HepG2 (cell line): ENCODE measurements around the gene ADGRL1. TPM values are rescaled to one million over a fixed set of nuclear protein-coding genes. Genes with fewer than 3 reads are reported as not detected.

Experiments used
- CSRNP1 ChIP-seq: sonication (generic); formaldehyde crosslinking; IDR thresholded peaks from 2 replicates; pipeline ENCODE4 v1.8.1; 2023; ENCODE audit warnings: mild to moderate bottlenecking, missing genetic modification reagents
- FOXO4 ChIP-seq: sonication (generic); formaldehyde crosslinking; conservative IDR thresholded peaks from 2 replicates; pipeline ENCODE4 v1.8.1; 2023; ENCODE audit warnings: missing genetic modification reagents
- GMEB1 ChIP-seq: sonication (generic); formaldehyde crosslinking; IDR thresholded peaks from 2 replicates; pipeline ENCODE4 v1.5.1; 2020; ENCODE audit warnings: missing genetic modification reagents, mild to moderate bottlenecking, borderline replicate concordance
- MTERF4 ChIP-seq: sonication (generic); formaldehyde crosslinking; IDR thresholded peaks from 2 replicates; pipeline ENCODE4 v1.8.0; 2023; ENCODE audit warnings: mild to moderate bottlenecking, missing genetic modification reagents
- PITX1 ChIP-seq: sonication (generic); formaldehyde crosslinking; IDR thresholded peaks from 2 replicates; pipeline ENCODE4 v1.5.1; 2020; ENCODE audit warnings: mild to moderate bottlenecking, missing genetic modification reagents
- POGZ ChIP-seq: sonication (generic); formaldehyde crosslinking; IDR thresholded peaks from 2 replicates; pipeline ENCODE4 v1.4.0; 2020; ENCODE audit warnings: mild to moderate bottlenecking, missing genetic modification reagents
- REL ChIP-seq: sonication (generic); formaldehyde crosslinking; conservative IDR thresholded peaks from 2 replicates; pipeline ENCODE4 v1.8.0; 2022; ENCODE audit warnings: mild to moderate bottlenecking, missing genetic modification reagents, moderate library complexity
- THAP9 ChIP-seq: sonication (generic); formaldehyde crosslinking; IDR thresholded peaks from 2 replicates; pipeline ENCODE4; 2020; ENCODE audit warnings: missing genetic modification reagents, mild to moderate bottlenecking, borderline replicate concordance
- ZBTB25 ChIP-seq: IDR thresholded peaks from 2 replicates; pipeline ENCODE4 v1.6.1; 2018; ENCODE audit warnings: missing genetic modification reagents
- ZBTB37 ChIP-seq: sonication (generic); formaldehyde crosslinking; IDR thresholded peaks from 2 replicates; pipeline ENCODE4 v1.4.0; 2020; ENCODE audit warnings: mild to moderate bottlenecking, missing genetic modification reagents
- ZFY ChIP-seq: sonication (generic); formaldehyde crosslinking; IDR thresholded peaks from 2 replicates; pipeline ENCODE4 v1.4.0; 2020; ENCODE audit warnings: missing genetic modification reagents
- ZNF503 ChIP-seq: sonication (generic); formaldehyde crosslinking; IDR thresholded peaks from 2 replicates; pipeline ENCODE4 v1.4.0; 2020; ENCODE audit warnings: missing genetic modification reagents
- polyA plus RNA-seq, 8 experiments: library from polyadenylated mRNA; depleted of rRNA in 3 of 8; stranded (reverse) in 7 of 8; unstranded in 1 of 8; fragments of >200 nt; fragmentation: Illumina TruSeq in 4 of 8; extraction: Trizol in 4 of 8; gene quantifications; 2 replicates each; pipeline versions ENCODE4 v1.2.1 to v1.2.3, GENCODE V29; 2011 to 2016; ENCODE audit warnings: low read depth in 4 of 8, missing spikeins in 1 of 8, mixed read lengths in 1 of 8; ENCODE audit not compliant: insufficient read depth in 1 of 8
- total RNA-seq, 5 experiments: library from RNA; depleted of rRNA; stranded (reverse); fragments of >200 nt; fragmentation: Illumina TruSeq; extraction: Trizol; gene quantifications; 2 replicates each; pipeline ENCODE4 v1.2.3, GENCODE V29; 2016; ENCODE audit warnings: low read depth in 1 of 5

The ADGRL1 gene
- total and polyA plus RNA-seq, 2 of the 13 experiments (the other 11 are each of a cell fraction or from before 2014, with no cell fraction given): 0.49 to 1.7 TPM

- TF ChIP-seq MTERF4 (CRISPR knock-in tag): no peak
- TF ChIP-seq GMEB1: peak; percentile 61; the same call in 1 of the 2 replicates
- TF ChIP-seq THAP9 (CRISPR knock-in tag): 0 out of 2 replicates have a peak, but pooled peaks have one; percentile 29
- 0 out of 2 replicates have a peak, but pooled peaks have one; percentile 17 for TF ChIP-seq POGZ (CRISPR knock-in tag)
- no peak for TF ChIP-seq REL
- TF ChIP-seq ZNF503 (CRISPR knock-in tag): 0 out of 2 replicates have a peak, but pooled peaks have one; percentile 50
- peak; percentile 45; the same call in 1 of the 2 replicates for TF ChIP-seq PITX1 (CRISPR knock-in tag)
- 0 out of 2 replicates have a peak, but pooled peaks have one; percentile 25 for TF ChIP-seq CSRNP1
- peak; percentile 98 for TF ChIP-seq ZFY (CRISPR knock-in tag)
- TF ChIP-seq FOXO4: no peak
- peak; percentile 75; the same call in 1 of the 2 replicates for TF ChIP-seq ZBTB37 (CRISPR knock-in tag)
- peak; percentile 20 for TF ChIP-seq ZBTB25 (CRISPR knock-in tag)
Measured at GRCh38 chr19:14118165-14119051, 87.6 kb downstream of the ADGRL1 start (continued).
